ENCODE data around the gene SLC8A1. TPM values are rescaled to one million over a fixed set of nuclear protein-coding genes. Genes with fewer than 3 reads are reported as not detected.

Gene SLC8A1
- total and polyA plus RNA-seq, 2 donors from 2014 or later = 12.9 to 33.9 TPM

- DNase-seq (peak in 2 of 5 donors; percentile 12 to 75), FAIRE-seq (no peak)
- Histone ChIP-seq H3K27me3 (ENCODE audit: control insufficient read depth, insufficient read depth, low read length) (no peaks in the 10 kb centered on the region), H3K36me3 (ENCODE audit: control insufficient read depth in 2 of 3, insufficient read depth in 3 of 3, low read length in 3 of 3) (peaks cover 0 to 3% (median 0%) of the 10 kb centered on the region in 3 donors), H3K4me1 (ENCODE audit: control insufficient read depth in 2 of 3, insufficient read depth in 2 of 3, low read depth in 1 of 3, low read length in 3 of 3) (peaks cover 0 to 2% (median 0%) of the 10 kb centered on the region in 3 donors), H3K9me3 (ENCODE audit: control insufficient read depth in 2 of 3, insufficient read depth in 1 of 3, low read length in 3 of 3) (no peaks in the 10 kb centered on the region), H3K9ac (ENCODE audit: low read length in 3 of 3) (no peak overlapping the region), H3K4me3 (ENCODE audit: low read length in 3 of 3) (no peak overlapping the region), H3K27ac (ENCODE audit: low read depth in 2 of 2, low read length in 2 of 2) (no peak overlapping the region)
- intact Hi-C loops (cut with DNase I) = no loop called here
- TF ChIP-seq, protein P1, sequence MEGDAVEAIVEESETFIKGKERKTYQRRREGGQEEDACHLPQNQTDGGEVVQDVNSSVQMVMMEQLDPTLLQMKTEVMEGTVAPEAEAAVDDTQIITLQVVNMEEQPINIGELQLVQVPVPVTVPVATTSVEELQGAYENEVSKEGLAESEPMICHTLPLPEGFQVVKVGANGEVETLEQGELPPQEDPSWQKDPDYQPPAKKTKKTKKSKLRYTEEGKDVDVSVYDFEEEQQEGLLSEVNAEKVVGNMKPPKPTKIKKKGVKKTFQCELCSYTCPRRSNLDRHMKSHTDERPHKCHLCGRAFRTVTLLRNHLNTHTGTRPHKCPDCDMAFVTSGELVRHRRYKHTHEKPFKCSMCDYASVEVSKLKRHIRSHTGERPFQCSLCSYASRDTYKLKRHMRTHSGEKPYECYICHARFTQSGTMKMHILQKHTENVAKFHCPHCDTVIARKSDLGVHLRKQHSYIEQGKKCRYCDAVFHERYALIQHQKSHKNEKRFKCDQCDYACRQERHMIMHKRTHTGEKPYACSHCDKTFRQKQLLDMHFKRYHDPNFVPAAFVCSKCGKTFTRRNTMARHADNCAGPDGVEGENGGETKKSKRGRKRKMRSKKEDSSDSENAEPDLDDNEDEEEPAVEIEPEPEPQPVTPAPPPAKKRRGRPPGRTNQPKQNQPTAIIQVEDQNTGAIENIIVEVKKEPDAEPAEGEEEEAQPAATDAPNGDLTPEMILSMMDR (IDR thresholded peaks at IDR 0.05; ENCODE audit: borderline replicate concordance, extremely low read depth, insufficient read depth) = no peak
These were observed 287.0 kb downstream of the SLC8A1 start for GRCh38 chr2:40164736-40165508.

DNA sequence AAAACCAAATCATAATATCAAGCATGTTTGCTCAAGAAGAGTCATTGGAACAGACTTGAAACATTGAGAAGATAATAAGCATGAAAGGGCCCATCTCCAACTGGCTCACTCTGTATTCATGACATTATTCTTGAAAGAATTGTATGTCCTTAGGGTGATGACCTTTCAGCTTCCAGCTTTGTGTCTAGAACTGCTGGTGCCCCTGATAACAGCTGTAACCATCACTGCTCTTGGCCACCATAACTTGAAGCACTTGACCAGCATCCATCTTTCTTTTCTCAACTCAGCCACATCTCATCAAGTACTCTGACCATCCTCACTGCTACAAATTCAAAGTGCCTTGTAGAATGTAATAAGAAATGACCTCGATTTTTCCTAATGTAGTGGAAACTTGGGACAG, 289.9 kb downstream of the SLC8A1 start:
- Histone ChIP-seq H3K9ac (ENCODE audit: low read length in 3 of 3) (no peak overlapping the region), H3K27ac (ENCODE audit: low read depth in 2 of 2, low read length in 2 of 2) (no peak overlapping the region), H3K36me3 (ENCODE audit: control insufficient read depth in 2 of 3, insufficient read depth in 3 of 3, low read length in 3 of 3) (peaks cover 0 to 7% (median 0%) of the 10 kb centered on the region in 3 donors), H3K9me3 (ENCODE audit: control insufficient read depth in 2 of 3, insufficient read depth in 1 of 3, low read length in 3 of 3) (no peaks in the 10 kb centered on the region), H3K27me3 (ENCODE audit: control insufficient read depth, insufficient read depth, low read length) (no peaks in the 10 kb centered on the region), H3K4me1 (ENCODE audit: control insufficient read depth in 2 of 3, insufficient read depth in 2 of 3, low read depth in 1 of 3, low read length in 3 of 3) (peaks cover 0 to 2% (median 0%) of the 10 kb centered on the region in 3 donors), H3K4me3 (ENCODE audit: low read length in 3 of 3) (no peak overlapping the region)
- intact Hi-C loops (cut with DNase I) = no loop called here
- FAIRE-seq (no peak), DNase-seq (no peak)
- TF ChIP-seq, protein P1 (IDR thresholded peaks at IDR 0.05; ENCODE audit: borderline replicate concordance, extremely low read depth, insufficient read depth) = no peak

GRCh38 chr2:40160751-40161218, 291.1 kb downstream of the SLC8A1 start:
- TF ChIP-seq, protein P1 (IDR thresholded peaks at IDR 0.05; ENCODE audit: borderline replicate concordance, extremely low read depth, insufficient read depth) = no peak
- Histone ChIP-seq H3K27ac (ENCODE audit: low read depth in 2 of 2, low read length in 2 of 2) (no peak overlapping the region), H3K9ac (ENCODE audit: low read length in 3 of 3) (no peak overlapping the region), H3K27me3 (ENCODE audit: control insufficient read depth, insufficient read depth, low read length) (no peaks in the 10 kb centered on the region), H3K36me3 (ENCODE audit: control insufficient read depth in 2 of 3, insufficient read depth in 3 of 3, low read length in 3 of 3) (peaks cover 0 to 7% (median 2%) of the 10 kb centered on the region in 3 donors), H3K9me3 (ENCODE audit: control insufficient read depth in 2 of 3, insufficient read depth in 1 of 3, low read length in 3 of 3) (no peaks in the 10 kb centered on the region), H3K4me1 (ENCODE audit: control insufficient read depth in 2 of 3, insufficient read depth in 2 of 3, low read depth in 1 of 3, low read length in 3 of 3) (peaks cover 0 to 2% (median 0%) of the 10 kb centered on the region in 3 donors), H3K4me3 (ENCODE audit: low read length in 3 of 3) (no peak overlapping the region)
- intact Hi-C loops (cut with DNase I) = no loop called here
- no peak for DNase-seq
- FAIRE-seq = no peak

All from kidney (tissue), 14 donors.